Coronary artery (tissue), 2 donors: ENCODE measurements around the gene CFDP1.

Source experiments
- DNase-seq: peaks from one replicate; pipeline ENCODE4 v3.0.0-alpha.2; 2017; ENCODE audit warnings: low spot score
- H3K27ac ChIP-seq, 2 donors: fragments of 200-600 bp; sonication (generic); one replicate each; pipeline ENCODE4 v1.5.1; 2016 to 2019
- H3K4me3 ChIP-seq: fragments of 200-600 bp; sonication (generic); 2 replicates; pipeline ENCODE4 v1.5.1; 2016; ENCODE audit warnings: mild to moderate bottlenecking, moderate library complexity
- CTCF ChIP-seq: fragments of 200-600 bp; sonication (generic); IDR thresholded peaks from one replicate; pipeline ENCODE4 v1.5.1; 2019; ENCODE audit warnings: antibody characterized with exemption

CFDP1 gene

GRCh38 chr16:75318737-75319136 is 114.6 kb downstream of the CFDP1 start:
- no peak overlapping the region for H3K4me3 ChIP-seq
- DNase-seq, result no peak
- H3K27ac ChIP-seq, result no peak overlapping the region
- no peak for TF ChIP-seq CTCF

- no peak for TF ChIP-seq CTCF
- H3K27ac ChIP-seq, result peak overlapping the region in 1 of 2 donors; percentile 45
- H3K4me3 ChIP-seq, result no peak overlapping the region
- DNase-seq, result no peak
These were observed 115.8 kb downstream of the CFDP1 start for GRCh38 chr16:75317532-75317931.

GRCh38 chr16:75317101-75317522 is 116.2 kb downstream of the CFDP1 start:
- TF ChIP-seq CTCF, result no peak
- DNase-seq, result no peak
- H3K27ac ChIP-seq, result peak overlapping the region in 1 of 2 donors; percentile 45
- no peak overlapping the region for H3K4me3 ChIP-seq

- TF ChIP-seq CTCF, result no peak
- DNase-seq, result no peak
- Histone ChIP-seq H3K4me3 (no peak overlapping the region), H3K27ac (no peak overlapping the region)
These were observed 117.6 kb downstream of the CFDP1 start for GRCh38 chr16:75315539-75316306.

GRCh38 chr16:75312875-75313274 is 120.4 kb downstream of the CFDP1 start:
- no peak for DNase-seq
- no peak overlapping the region for H3K4me3 ChIP-seq
- peak overlapping the region in 1 of 2 donors; percentile 68 for H3K27ac ChIP-seq
- TF ChIP-seq CTCF, result no peak

- Histone ChIP-seq H3K4me3 (no peak overlapping the region), H3K27ac (peak overlapping the region; percentile 52 to 68)
- no peak for TF ChIP-seq CTCF
- DNase-seq, result no peak
These were observed 121.8 kb downstream of the CFDP1 start for GRCh38 chr16:75311383-75311938.

GRCh38 chr16:75310541-75310940 is 122.8 kb downstream of the CFDP1 start:
- H3K4me3 ChIP-seq, result no peak overlapping the region
- H3K27ac ChIP-seq, result peak overlapping the region in 1 of 2 donors; percentile 3
- no peak for DNase-seq
- no peak for TF ChIP-seq CTCF
